ENCODE data around the gene GPR146. TPM values are rescaled to one million over a fixed set of nuclear protein-coding genes. Genes with fewer than 3 reads are reported as not detected.

The GPR146 gene
- total RNA-seq, 2 donors from 2014 or later, result 0.66 to 0.75 TPM

DNA sequence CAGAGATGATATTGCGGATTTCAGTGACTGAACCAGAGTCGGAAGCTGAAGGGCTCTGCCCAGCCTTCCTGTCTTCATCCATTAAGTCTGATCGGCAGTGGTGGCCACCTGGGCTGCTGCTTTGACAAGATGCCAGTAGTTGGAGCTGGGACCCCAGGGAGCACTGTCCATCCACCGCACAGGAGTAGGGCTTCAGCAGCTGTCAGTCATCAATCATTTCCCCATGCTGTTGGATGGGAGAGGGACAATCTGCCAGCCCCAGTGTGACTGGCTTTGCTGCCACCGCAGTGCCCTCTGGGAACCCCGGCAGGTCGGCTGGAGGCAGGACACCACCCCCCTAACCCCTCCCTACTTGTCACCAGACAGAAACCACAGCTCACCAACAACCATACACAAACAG is 23.0 kb upstream of the GPR146 start:
- DNase-seq, result no peak
- Histone ChIP-seq H3K9ac (ENCODE audit: extremely low read depth, low read length, poor library complexity, severe bottlenecking) (no peak overlapping the region), H3K4me3 (ENCODE audit: low read length) (no peak overlapping the region), H3K4me1 (ENCODE audit: control insufficient read depth, insufficient read depth, low read length) (no peaks in the 10 kb centered on the region), H3K36me3 (ENCODE audit: control insufficient read depth, insufficient read depth, low read length) (peaks cover 17% of the 10 kb centered on the region), H3K27ac (ENCODE audit: low read depth, low read length) (no peak overlapping the region), H3K27me3 (ENCODE audit: control insufficient read depth, insufficient read depth, low read length, poor library complexity, severe bottlenecking) (no peaks in the 10 kb centered on the region), H3K9me3 (ENCODE audit: control insufficient read depth, low read length) (no peaks in the 10 kb centered on the region)
- no peaks in the 10 kb centered on the region for H3K4me1 Mint-ChIP-seq
- 98 to 100% methylated on average over 3 to 7 of the region's 7 CpGs for WGBS, 2 experiments (ENCODE audit: insufficient coverage in 1 of 2, insufficient read length in 1 of 2)
- H3K4me3 Mint-ChIP-seq, result no peak overlapping the region
- H3K27ac Mint-ChIP-seq, result no peak overlapping the region
- H3K36me3 Mint-ChIP-seq (ENCODE audit: low read depth), result peaks cover 20% of the 10 kb centered on the region
- no peaks in the 10 kb centered on the region for H3K9me3 Mint-ChIP-seq
- H3K27me3 Mint-ChIP-seq (ENCODE audit: insufficient read depth), result no peaks in the 10 kb centered on the region
- TF ChIP-seq, protein P1, sequence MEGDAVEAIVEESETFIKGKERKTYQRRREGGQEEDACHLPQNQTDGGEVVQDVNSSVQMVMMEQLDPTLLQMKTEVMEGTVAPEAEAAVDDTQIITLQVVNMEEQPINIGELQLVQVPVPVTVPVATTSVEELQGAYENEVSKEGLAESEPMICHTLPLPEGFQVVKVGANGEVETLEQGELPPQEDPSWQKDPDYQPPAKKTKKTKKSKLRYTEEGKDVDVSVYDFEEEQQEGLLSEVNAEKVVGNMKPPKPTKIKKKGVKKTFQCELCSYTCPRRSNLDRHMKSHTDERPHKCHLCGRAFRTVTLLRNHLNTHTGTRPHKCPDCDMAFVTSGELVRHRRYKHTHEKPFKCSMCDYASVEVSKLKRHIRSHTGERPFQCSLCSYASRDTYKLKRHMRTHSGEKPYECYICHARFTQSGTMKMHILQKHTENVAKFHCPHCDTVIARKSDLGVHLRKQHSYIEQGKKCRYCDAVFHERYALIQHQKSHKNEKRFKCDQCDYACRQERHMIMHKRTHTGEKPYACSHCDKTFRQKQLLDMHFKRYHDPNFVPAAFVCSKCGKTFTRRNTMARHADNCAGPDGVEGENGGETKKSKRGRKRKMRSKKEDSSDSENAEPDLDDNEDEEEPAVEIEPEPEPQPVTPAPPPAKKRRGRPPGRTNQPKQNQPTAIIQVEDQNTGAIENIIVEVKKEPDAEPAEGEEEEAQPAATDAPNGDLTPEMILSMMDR (conservative IDR thresholded peaks at IDR 0.05), result no peak

DNA sequence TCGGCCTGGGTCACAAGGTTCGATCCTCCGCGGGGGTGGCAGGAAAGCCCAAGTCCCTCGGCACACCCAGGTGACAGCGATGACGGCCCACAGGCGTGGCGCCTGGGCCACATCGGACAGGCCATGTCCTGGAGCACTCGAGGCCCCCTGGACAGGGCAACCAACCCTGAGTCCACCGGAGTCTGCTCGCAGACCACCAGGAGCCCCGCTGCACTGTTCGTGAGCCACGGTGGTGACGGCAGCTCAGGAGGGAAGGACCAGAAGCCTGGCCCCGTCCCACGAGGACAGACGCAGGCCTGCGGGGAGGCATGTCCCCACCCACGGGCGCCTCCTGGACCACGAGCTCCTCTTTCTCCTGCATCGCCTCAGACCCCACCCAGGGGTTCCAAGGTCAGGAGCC is 22.4 kb upstream of the GPR146 start:
- no peaks in the 10 kb centered on the region for H3K27me3 Mint-ChIP-seq (ENCODE audit: insufficient read depth)
- Histone ChIP-seq H3K4me1 (ENCODE audit: control insufficient read depth, insufficient read depth, low read length) (no peaks in the 10 kb centered on the region), H3K27me3 (ENCODE audit: control insufficient read depth, insufficient read depth, low read length, poor library complexity, severe bottlenecking) (no peaks in the 10 kb centered on the region), H3K4me3 (ENCODE audit: low read length) (no peak overlapping the region), H3K36me3 (ENCODE audit: control insufficient read depth, insufficient read depth, low read length) (peaks cover 23% of the 10 kb centered on the region), H3K9me3 (ENCODE audit: control insufficient read depth, low read length) (no peaks in the 10 kb centered on the region), H3K9ac (ENCODE audit: extremely low read depth, low read length, poor library complexity, severe bottlenecking) (no peak overlapping the region), H3K27ac (ENCODE audit: low read depth, low read length) (no peak overlapping the region)
- H3K36me3 Mint-ChIP-seq (ENCODE audit: low read depth), result peaks cover 22% of the 10 kb centered on the region
- peaks cover 2% of the 10 kb centered on the region for H3K4me1 Mint-ChIP-seq
- WGBS, 2 experiments (ENCODE audit: insufficient coverage in 1 of 2, insufficient read length in 1 of 2), result 93 to 94% methylated on average over 17 to 25 of the region's 25 CpGs
- no peak overlapping the region for H3K27ac Mint-ChIP-seq
- DNase-seq, result no peak
- H3K9me3 Mint-ChIP-seq, result no peaks in the 10 kb centered on the region
- TF ChIP-seq, protein P1 (conservative IDR thresholded peaks at IDR 0.05), result no peak
- H3K4me3 Mint-ChIP-seq, result no peak overlapping the region

DNA sequence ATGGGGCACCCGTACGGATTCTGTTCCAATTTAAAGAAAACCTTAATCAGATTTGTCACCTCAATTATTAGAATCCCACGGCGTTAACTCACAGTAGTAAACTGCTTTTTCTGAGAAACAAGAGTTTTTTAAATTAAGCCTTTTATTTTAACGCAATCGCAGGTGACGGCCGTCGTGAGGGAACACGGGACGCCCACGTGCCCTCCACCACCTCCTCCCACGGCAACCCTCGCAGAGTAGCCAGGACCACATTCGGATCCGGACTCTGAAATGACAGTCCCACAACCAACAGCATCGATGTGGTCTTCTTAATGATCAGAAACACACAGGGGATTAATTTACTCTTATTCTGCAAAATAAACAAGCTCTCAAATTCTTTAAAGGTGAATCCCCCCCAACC is 22.0 kb upstream of the GPR146 start:
- WGBS, 2 experiments (ENCODE audit: insufficient coverage in 1 of 2, insufficient read length in 1 of 2), result 94 to 95% methylated on average over 17 of the region's 17 CpGs
- no peak for DNase-seq
- H3K4me3 ChIP-seq (ENCODE audit: low read length), result no peak overlapping the region
- H3K9ac ChIP-seq (ENCODE audit: extremely low read depth, low read length, poor library complexity, severe bottlenecking), result no peak overlapping the region
- H3K27ac ChIP-seq (ENCODE audit: low read depth, low read length), result no peak overlapping the region
- H3K4me3 Mint-ChIP-seq, result no peak overlapping the region
- TF ChIP-seq, protein P1 (conservative IDR thresholded peaks at IDR 0.05), result no peak
- H3K27me3 ChIP-seq (ENCODE audit: control insufficient read depth, insufficient read depth, low read length, poor library complexity, severe bottlenecking), result no peaks in the 10 kb centered on the region
- no peaks in the 10 kb centered on the region for H3K9me3 ChIP-seq (ENCODE audit: control insufficient read depth, low read length)
- H3K27me3 Mint-ChIP-seq (ENCODE audit: insufficient read depth), result no peaks in the 10 kb centered on the region
- peaks cover 22% of the 10 kb centered on the region for H3K36me3 Mint-ChIP-seq (ENCODE audit: low read depth)
- H3K4me1 ChIP-seq (ENCODE audit: control insufficient read depth, insufficient read depth, low read length), result no peaks in the 10 kb centered on the region
- no peaks in the 10 kb centered on the region for H3K9me3 Mint-ChIP-seq
- peaks cover 23% of the 10 kb centered on the region for H3K36me3 ChIP-seq (ENCODE audit: control insufficient read depth, insufficient read depth, low read length)
- no peak overlapping the region for H3K27ac Mint-ChIP-seq
- H3K4me1 Mint-ChIP-seq, result peaks cover 4% of the 10 kb centered on the region
